ENCODE data around the gene SPTBN2.
"Not testable (repeated sequence)": the region's sequence is repeated elsewhere in the genome, so short reads cannot be mapped to it uniquely, and the experiment has no call there.

The SPTBN2 gene

DNA sequence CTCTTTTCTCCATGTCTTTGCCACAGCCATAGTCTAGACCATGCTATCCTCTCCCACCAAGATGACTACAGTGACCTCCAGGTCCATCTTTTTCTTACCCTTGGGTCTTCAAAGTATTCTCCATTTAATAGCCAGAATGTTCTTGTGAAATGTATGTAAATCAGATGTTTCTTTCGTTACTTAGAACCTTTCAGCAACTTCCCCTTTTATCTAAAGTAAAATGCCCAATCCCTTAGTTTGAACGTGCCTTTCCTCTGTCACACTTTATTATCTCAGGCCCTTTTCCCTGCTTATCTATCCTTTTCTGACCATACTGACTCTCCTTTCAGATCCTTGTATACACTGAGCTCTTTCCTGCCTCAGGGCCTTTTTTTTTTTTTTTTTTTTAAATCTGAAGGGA is 69.3 kb downstream of the SPTBN2 start:
- Histone ChIP-seq H3K9ac (no peak overlapping the region), H3K4me2 (peak overlapping the region in 4 of 11 experiments; percentile 5 to 72 (median 52); a peak in 6 of 22 replicates), H3K9me3 (replicated peaks in 1 of 11) (no peaks in the 10 kb centered on the region), H4K20me1 (peaks cover 58 to 100% (median 98%) of the 10 kb centered on the region in 11 experiments; a peak in 21 of 22 replicates), H3K4me3 (no peak overlapping the region), H3K4me1 (peaks cover 0 to 16% (median 7%) of the 10 kb centered on the region in 10 experiments; a peak in 9 of 20 replicates), H3K27ac (peak overlapping the region in 6 of 11 experiments; percentile 1 to 44 (median 16); a peak in 8 of 22 replicates), H3K27me3 (no peaks in the 10 kb centered on the region), H3K36me3 (peaks cover 65 to 100% (median 95%) of the 10 kb centered on the region in 11 experiments)
- TF ChIP-seq Cebpa-rat (IDR thresholded peaks at IDR 0.05) = no peak

- Histone ChIP-seq H3K9me3 (replicated peaks in 1 of 11) (no peaks in the 10 kb centered on the region), H3K9ac (no peak overlapping the region), H3K27me3 (no peaks in the 10 kb centered on the region), H3K27ac (no peak overlapping the region), H3K4me1 (no peaks in the 10 kb centered on the region), H3K36me3 (peaks cover 70 to 100% (median 97%) of the 10 kb centered on the region in 11 experiments), H3K4me2 (no peak overlapping the region), H4K20me1 (peaks cover 73 to 100% (median 100%) of the 10 kb centered on the region in 11 experiments; a peak in 21 of 22 replicates), H3K4me3 (no peak overlapping the region)
- TF ChIP-seq Cebpa-rat (IDR thresholded peaks at IDR 0.05) = no peak
These were observed 75.9 kb downstream of the SPTBN2 start for GRCh38 chr11:66653123-66653522.

DNA sequence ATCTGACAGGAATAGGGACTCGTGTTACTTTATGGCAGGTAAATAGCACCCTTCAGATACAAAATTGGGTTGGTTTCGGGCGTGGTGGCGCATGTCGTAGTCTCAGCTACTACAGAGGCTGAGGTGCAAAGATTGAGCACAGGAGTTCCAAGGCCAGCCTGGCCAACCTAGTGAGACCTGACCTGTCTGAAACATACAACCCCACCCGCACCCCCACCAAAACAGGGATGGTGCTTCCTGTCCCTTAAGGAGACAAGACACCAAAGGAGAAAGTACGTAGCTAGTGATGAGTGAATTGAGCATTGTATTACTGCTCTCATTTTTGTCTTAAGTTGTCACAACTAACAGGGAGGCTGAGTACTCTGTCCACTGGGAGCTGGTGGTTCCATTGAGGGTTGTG is 76.4 kb downstream of the SPTBN2 start:
- Histone ChIP-seq H3K9me3 (replicated peaks in 1 of 11) (no peaks in the 10 kb centered on the region), H3K4me3 (no peak overlapping the region), H3K4me1 (no peaks in the 10 kb centered on the region), H3K27ac (no peak overlapping the region), H4K20me1 (peaks cover 78 to 100% (median 100%) of the 10 kb centered on the region in 11 experiments; a peak in 21 of 22 replicates), H3K36me3 (peaks cover 70 to 100% (median 97%) of the 10 kb centered on the region in 11 experiments), H3K4me2 (no peak overlapping the region), H3K27me3 (no peaks in the 10 kb centered on the region), H3K9ac (no peak overlapping the region)
- TF ChIP-seq Cebpa-rat (IDR thresholded peaks at IDR 0.05) = no peak

DNA sequence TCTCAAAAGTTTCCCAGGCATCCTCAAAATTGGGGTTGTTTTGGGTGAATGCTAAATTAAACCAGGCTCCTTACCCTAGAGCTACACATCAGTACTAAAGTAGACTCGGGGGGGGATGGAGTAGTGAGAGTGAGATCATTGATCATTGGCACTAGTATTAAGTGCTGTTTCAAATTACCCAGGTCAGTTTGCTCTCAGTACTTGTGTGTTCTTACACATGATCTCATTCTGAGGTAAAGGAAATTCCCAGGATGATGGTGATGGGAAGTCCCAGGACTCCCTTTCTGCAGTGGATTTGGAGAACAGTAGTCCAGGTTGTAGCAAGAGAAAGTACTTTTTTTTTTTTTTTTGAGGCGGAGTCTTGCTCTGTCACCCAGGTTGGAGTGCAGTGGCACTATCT is 78.0 kb downstream of the SPTBN2 start:
- Histone ChIP-seq H4K20me1 (peaks cover 82 to 100% (median 100%) of the 10 kb centered on the region in 11 experiments), H3K36me3 (peaks cover 73 to 100% (median 97%) of the 10 kb centered on the region in 11 experiments)
- no peak for TF ChIP-seq Cebpa-rat (IDR thresholded peaks at IDR 0.05)

GRCh38 chr11:66649903-66650302 is 79.1 kb downstream of the SPTBN2 start:
- peaks cover 83 to 100% (median 97%) of the 10 kb centered on the region in 11 experiments for H3K36me3 ChIP-seq
- H4K20me1 ChIP-seq = peaks cover 90 to 100% (median 100%) of the 10 kb centered on the region in 11 experiments
- no peak overlapping the region for H3K4me3 ChIP-seq
- H3K27me3 ChIP-seq = no peaks in the 10 kb centered on the region
- H3K4me1 ChIP-seq = peaks cover 1 to 21% (median 4%) of the 10 kb centered on the region in 10 experiments; a peak in 13 of 20 replicates
- H3K27ac ChIP-seq = no peak overlapping the region
- H3K9ac ChIP-seq = no peak overlapping the region
- TF ChIP-seq Cebpa-rat (IDR thresholded peaks at IDR 0.05) = no peak
- no peaks in the 10 kb centered on the region for H3K9me3 ChIP-seq (replicated peaks in 1 of 11)
- no peak overlapping the region for H3K4me2 ChIP-seq

More for the DNA sequence above, 78.0 kb downstream of the SPTBN2 start:
- H3K9ac ChIP-seq = no peak overlapping the region
- no peaks in the 10 kb centered on the region for H3K9me3 ChIP-seq (replicated peaks in 1 of 11)
- H3K4me3 ChIP-seq = no peak overlapping the region
- H3K4me1 ChIP-seq = peaks cover 0 to 10% (median 0%) of the 10 kb centered on the region in 10 experiments; a peak in 7 of 20 replicates
- no peak overlapping the region for H3K4me2 ChIP-seq
- H3K27me3 ChIP-seq = no peaks in the 10 kb centered on the region
- H3K27ac ChIP-seq = no peak overlapping the region

DNA sequence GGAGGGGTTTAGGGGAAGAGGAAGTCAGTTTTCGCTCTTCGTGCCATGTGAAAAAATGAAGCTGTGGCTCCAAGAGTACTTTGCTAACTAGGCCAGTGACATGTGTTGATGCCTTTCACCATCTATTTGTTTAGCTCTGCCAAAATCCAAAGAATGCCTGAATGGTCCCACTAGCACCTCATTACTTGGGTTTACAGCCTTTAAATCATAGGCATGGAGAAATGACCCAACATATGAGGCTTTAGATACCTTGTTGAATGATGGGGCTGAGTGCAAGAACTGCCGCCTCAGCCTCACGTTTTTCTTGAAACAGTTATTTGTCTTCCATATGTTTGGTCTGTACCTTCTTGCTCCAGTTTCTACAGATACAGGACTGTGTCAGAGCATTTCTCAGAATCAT is 82.2 kb downstream of the SPTBN2 start:
- Histone ChIP-seq H3K4me2 (no peak overlapping the region; a peak in 1 of 22 replicates), H3K36me3 (peaks cover 89 to 100% (median 100%) of the 10 kb centered on the region in 11 experiments), H3K27ac (no peak overlapping the region), H3K4me1 (peaks cover 29 to 52% (median 33%) of the 10 kb centered on the region in 10 experiments), H3K27me3 (no peaks in the 10 kb centered on the region), H3K4me3 (no peak overlapping the region), H4K20me1 (peaks cover 100% of the 10 kb centered on the region in 11 experiments), H3K9me3 (replicated peaks in 1 of 11) (no peaks in the 10 kb centered on the region), H3K9ac (no peak overlapping the region)
- no peak for TF ChIP-seq Cebpa-rat (IDR thresholded peaks at IDR 0.05)

DNA sequence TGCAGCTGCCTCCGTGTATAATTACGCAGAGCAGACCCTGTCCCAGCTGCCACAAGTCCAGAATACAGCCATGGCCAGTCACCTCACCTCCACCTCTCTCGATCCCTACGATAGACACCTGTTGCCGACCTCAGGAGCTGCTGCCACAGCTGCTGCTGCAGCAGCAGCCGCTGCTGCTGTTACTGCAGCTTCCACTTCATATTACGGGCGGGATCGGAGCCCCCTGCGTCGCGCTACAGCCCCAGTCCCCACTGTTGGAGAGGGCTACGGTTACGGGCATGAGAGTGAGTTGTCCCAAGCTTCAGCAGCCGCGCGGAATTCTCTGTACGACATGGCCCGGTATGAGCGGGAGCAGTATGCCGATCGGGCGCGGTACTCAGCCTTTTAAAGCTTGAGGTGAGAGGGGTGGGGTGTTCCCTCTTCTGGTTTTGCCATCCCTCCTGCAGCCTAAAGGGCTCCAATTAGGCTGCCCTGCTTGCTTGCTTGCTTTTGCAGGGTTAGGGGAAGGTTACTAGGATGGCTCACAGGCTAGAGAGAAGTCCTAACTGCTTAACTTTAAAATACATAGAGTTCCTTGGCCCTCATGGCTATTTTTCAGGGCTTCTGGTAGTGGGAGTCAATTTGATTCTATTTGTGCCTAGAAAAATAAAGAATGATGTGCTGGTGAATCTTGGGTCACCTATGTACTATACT is 85.1 kb downstream of the SPTBN2 start:
- H3K9ac ChIP-seq = no peak overlapping the region

DNA sequence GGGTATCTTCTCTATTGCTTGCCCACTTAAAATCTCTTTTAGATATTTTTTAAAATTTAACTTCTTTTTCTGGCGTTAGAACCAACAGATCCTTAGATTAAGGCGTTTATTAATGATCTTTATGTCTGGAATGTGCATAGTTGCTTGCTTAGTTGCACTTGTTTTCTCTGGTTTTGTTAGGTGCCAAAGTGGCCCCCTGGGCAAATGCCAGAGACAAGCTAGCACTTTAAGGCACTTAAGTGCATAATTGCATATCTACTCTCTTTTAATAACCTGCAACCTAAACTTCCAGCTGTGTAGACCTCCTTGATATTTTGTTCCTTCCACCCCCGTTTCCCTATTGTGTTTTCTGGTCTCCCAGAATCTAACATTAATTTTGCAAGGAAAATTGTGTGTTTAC is 87.2 kb downstream of the SPTBN2 start:
- Histone ChIP-seq H3K9me3 (replicated peaks in 1 of 11) (no peaks in the 10 kb centered on the region), H3K9ac (peak overlapping the region; percentile 54 to 98 (median 93); a peak in 17 of 22 replicates), H3K4me3 (peak overlapping the region; percentile 71 to 95 (median 84)), H3K27ac (no peak overlapping the region), H4K20me1 (peaks cover 77 to 94% (median 85%) of the 10 kb centered on the region in 11 experiments), H3K27me3 (no peaks in the 10 kb centered on the region), H3K36me3 (peaks cover 70 to 85% (median 80%) of the 10 kb centered on the region in 11 experiments), H3K4me2 (peak overlapping the region; percentile 78 to 98 (median 88)), H3K4me1 (peaks cover 63 to 88% (median 68%) of the 10 kb centered on the region in 10 experiments)
- no peak for TF ChIP-seq Cebpa-rat (IDR thresholded peaks at IDR 0.05)

More for the DNA sequence above, 85.1 kb downstream of the SPTBN2 start:
- Histone ChIP-seq H4K20me1 (peaks cover 97 to 100% (median 100%) of the 10 kb centered on the region in 11 experiments), H3K4me2 (peak overlapping the region; percentile 2 to 98 (median 88); a peak in 20 of 22 replicates), H3K27ac (no peak overlapping the region), H3K36me3 (peaks cover 90 to 99% (median 96%) of the 10 kb centered on the region in 11 experiments), H3K9me3 (replicated peaks in 1 of 11) (no peaks in the 10 kb centered on the region), H3K27me3 (no peaks in the 10 kb centered on the region), H3K4me3 (no peak overlapping the region; a peak in 1 of 20 replicates), H3K4me1 (peaks cover 54 to 77% (median 58%) of the 10 kb centered on the region in 10 experiments)
- TF ChIP-seq Cebpa-rat (IDR thresholded peaks at IDR 0.05) = no peak

GRCh38 chr11:66639814-66640340 is 89.1 kb downstream of the SPTBN2 start:
- H3K9me3 ChIP-seq (replicated peaks in 1 of 11); H3K27me3 ChIP-seq: not testable (repeated sequence)
- Histone ChIP-seq H3K4me1 (peaks cover 62 to 77% (median 65%) of the 10 kb centered on the region in 10 experiments), H4K20me1 (peaks cover 62 to 94% (median 85%) of the 10 kb centered on the region in 11 experiments), H3K4me3 (peak overlapping the region; percentile 71 to 95 (median 84)), H3K27ac (peak overlapping the region in 1 of 11 experiments; percentile 91; a peak in 2 of 22 replicates), H3K36me3 (peaks cover 50 to 85% (median 79%) of the 10 kb centered on the region in 11 experiments), H3K4me2 (peak overlapping the region; percentile 78 to 98 (median 88)), H3K9ac (peak overlapping the region; percentile 91 to 98 (median 95); a peak in 20 of 22 replicates)
